GM21737 (cell line): ENCODE data around the gene EN2.

Source experiments
- ATAC-seq: cut with Tn5 transposase; IDR thresholded peaks from one replicate; pipeline ENCODE4 v1.9.1; 2021; ENCODE audit warnings: mild to moderate bottlenecking, moderate library complexity; ENCODE audit not compliant: unreplicated experiment

Gene EN2

DNA sequence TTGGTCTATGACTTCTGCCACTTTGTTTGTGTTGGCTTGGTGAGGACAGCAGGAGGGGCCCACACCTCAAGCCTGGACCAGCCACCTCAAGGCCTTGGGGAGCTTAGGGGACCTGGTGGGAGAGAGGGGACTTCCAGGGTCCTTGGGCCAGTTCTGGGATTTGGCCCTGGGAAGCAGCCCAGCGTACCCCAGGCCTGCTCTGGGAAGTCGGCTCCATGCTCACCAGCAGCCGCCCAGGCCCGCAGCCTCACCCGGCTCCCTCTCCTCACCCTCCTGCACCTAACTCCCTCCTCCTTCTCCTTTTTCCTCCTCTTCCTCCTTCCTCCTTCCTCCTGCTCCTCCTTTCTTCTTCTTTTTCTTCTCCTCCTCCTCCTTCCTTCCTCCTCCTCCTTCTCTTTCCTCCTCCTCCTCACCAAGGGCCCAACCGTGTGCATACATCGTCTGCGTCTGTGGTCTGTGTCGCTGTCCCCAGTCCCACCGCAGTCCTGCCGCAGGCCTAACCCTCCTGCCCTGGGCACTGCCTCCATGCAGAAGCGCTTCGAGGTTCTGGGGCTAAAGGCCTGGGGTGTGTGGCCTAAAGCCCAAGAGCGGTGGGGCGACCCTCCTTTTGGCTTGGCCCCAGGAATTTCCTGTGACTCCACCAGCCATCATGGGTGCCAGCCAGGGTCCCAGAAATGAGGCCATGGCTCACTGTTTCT, 5.3 kb downstream of the EN2 start:
- ATAC-seq, result no peak

- no peak for ATAC-seq
These were observed 6.3 kb downstream of the EN2 start for GRCh38 chr7:155464183-155464582.

- no peak for ATAC-seq
These were observed 7.2 kb downstream of the EN2 start for GRCh38 chr7:155464948-155465739.

DNA sequence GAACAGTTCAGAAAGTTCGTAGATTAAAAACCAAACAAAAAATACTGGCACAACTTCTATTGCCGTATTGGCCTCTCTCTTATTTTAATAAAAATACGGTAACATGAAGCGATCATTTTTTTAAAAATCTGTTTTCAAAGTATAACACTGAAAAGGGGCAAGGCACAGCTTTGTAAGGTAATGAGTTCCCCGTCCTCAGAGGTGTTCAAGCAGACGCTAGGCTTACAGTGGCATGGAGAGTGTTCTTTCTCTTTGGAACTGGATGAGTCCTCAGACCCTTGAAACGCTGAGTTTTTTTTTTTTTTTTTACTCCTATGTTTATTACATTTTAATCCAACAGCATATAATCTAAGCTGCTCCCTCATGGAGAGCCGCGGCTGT, 7.8 kb downstream of the EN2 start:
- no peak for ATAC-seq

DNA sequence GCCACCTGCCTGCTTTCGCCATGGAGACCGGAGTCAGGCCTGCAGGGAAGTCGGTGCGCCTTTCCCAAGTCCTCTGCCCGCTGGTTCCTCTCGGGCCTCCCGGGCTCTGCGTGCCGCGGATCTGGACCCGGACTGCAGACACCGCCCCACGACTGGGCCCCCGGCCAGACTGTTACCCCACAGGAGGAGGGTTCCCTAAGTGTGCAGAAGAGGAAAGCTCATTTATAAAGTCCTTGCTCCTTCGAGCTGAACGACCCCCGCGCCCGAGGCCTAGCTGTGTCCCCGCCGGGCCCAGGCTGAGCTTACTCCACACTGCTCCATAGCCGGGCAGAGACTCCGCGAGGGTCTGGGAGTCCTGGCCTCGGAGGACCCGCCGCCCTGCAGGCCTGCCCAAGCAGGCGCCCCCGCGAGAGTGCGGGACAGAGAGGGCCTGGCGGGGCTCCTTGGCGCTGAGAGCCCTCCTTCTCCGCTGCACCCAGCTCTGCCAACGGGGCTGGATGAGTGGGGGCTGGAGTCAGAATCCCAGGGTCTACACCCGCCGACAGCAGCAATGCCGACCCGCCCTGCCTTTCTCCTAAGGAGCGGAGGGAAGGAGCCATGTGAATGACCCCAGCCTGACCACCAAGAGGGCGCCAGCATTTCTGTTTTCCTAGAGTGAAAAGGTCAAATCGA, 8.3 kb downstream of the EN2 start:
- no peak for ATAC-seq

DNA sequence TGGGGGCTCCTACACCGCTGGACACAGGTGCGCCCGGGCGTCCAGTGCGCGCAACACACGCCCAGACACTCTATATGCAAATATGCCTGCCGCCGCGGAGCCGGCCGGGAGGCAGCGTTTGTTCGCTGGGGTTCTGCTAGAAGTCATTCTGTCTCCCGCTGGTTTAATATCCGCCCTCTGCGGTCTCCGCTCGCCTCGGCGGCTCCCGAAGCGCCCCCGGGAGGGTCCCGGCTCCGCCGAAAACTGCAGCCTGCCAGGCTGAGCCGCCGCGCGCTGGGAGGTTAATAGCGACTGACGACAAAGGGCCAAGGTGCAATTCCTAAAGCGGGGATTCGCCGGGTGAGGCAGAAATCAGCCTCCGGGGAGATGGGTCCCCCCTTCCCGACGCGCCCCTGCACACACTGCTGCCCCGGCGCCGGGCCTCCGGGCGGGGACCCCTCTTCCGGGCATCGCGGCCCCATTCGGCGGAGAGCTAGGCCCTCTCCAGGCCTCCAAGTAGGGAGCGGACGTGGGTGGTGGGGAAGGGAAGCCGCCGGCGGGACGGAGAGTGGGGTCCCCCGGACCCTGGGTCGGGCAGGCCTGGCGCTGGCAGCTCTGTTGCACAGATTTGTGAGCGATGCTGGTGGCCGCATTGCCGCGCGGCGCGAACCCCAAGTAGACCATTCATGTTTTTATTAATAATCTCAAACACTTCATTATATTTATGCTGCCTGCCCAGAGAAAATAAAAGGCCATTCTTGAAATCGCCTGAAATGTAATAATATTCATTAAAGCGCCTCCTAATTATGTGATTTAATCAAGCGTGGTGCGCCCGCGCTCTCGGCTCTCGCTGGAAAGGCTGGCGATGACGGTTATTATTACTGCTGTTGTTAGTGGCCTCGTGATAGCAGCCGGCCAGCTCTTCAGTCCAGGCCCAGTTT, 9.1 kb downstream of the EN2 start:
- peak; percentile 67 for ATAC-seq

- ATAC-seq, result no peak
These were observed 10.2 kb downstream of the EN2 start for GRCh38 chr7:155467846-155468784.

DNA sequence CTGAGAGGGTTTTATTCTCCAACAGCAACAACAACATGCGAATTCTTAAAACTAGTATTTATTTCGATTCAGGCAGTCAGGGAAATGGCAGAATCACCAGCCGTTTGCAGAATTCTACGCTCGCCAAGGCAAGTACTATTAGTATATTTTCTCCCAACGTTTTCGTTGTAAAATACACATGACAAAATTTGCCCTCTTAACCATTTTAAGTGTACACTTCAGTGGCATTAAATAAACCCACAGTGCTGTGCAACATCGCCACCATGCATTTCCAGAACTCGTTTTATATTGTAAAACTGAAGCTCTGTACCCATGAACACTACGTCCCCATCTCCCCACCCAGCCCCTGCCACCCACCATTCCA, 10.8 kb downstream of the EN2 start:
- ATAC-seq, result no peak

- ATAC-seq, result no peak
These were observed 11.6 kb downstream of the EN2 start for GRCh38 chr7:155469311-155470185.

DNA sequence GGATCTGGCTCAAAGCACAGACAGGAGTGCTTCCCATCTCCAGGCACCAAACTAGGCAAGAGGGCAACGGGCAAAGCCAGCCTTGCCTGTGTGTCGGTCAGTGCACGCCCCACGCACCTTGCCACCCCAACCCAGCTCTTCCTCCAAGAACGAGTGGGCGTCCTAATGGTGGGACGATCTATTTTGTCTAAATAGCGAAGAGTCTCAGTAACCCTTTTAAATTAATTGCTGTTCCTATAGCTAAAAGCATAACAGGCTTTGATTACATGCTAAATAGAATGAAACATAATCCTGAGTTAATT, 12.2 kb downstream of the EN2 start:
- no peak for ATAC-seq

GRCh38 chr7:155470686-155471638, 13.0 kb downstream of the EN2 start:
- no peak for ATAC-seq

DNA sequence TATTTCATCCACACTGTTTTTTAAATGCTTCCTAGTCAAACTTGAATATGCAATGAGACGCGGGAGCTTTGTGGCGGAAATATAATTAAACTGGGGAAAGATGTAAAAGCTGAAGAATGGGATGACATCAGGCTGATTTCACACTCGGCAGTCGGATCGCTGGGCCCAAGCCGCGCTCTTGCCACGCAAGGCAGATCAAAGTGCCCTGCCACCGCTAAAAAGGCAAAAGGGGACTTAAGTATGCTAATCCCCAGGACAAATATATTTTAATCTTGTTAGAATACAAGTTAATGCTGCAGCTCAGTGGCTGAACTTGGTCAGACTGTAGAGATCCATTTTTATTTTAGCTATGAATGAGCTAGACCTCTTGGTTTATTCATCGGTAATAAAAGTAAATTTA, 13.8 kb downstream of the EN2 start:
- no peak for ATAC-seq

DNA sequence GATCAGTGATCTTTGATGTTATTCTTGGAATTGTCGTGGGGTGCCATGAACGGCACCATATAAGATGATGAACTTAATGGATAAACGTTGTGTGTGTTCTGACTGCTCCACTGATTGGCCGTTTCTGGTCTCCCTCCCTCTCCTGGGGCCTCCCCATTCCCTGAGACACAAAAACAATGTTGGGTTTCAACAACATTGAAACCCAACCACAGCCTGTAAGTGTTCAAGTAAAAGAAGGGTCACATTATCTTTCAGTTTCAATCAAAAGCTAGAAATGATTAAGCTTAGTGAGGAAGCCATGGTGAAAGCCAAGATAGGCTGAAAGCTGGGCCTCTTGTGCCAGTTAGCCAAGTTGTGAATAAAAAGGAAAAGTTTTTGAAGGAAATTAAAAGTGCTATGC, 19.5 kb downstream of the EN2 start:
- peak; percentile 96 for ATAC-seq

GRCh38 chr7:155481764-155482163, 23.8 kb downstream of the EN2 start:
- no peak for ATAC-seq

DNA sequence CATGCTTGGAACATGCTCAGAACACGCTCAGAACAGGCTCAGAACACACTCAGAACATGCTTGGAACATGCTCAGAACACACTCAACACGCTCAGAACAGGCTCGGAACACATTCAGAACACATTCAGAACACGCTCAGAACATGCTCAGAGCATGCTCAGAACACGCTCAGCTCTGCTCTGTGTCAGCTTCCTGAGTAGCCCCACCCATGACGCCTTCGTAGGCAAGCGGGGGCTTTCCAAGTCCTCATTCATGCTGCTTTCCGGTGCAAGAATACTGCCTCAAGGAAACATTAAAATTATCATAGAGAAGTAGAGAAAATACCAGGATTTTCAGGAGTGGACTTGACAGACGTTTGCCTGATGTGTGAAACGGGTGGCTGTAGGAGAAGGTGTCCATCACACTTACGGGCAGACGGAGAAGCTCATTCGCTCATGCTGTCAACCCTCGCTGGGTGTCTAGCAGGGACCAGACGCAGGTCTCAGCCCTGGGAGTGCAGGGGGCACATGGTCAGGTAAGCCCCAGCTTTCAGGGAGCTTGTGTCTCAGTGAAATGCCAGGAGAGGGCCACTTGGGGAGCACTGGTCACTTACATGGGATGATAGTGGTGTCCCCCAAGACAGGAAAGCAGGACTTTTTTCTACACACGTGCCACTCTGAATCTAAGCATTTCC, 24.7 kb downstream of the EN2 start:
- ATAC-seq, result no peak

- ATAC-seq, result no peak
These were observed 25.3 kb downstream of the EN2 start for GRCh38 chr7:155483245-155483644.

GRCh38 chr7:155483868-155484325, 26.0 kb downstream of the EN2 start:
- no peak for ATAC-seq
